NT2/D1 (cell line): ENCODE measurements around the gene PIK3C2A.

Source experiments
- DNase-seq: peaks from one replicate; pipeline ENCODE4 v3.0.0-alpha.2; 2011; ENCODE audit warnings: low read depth, low spot score
- H3K27me3 ChIP-seq: 2 replicates; pipeline ENCODE4 v1.6.0; 2011; ENCODE audit warnings: mild to moderate bottlenecking; ENCODE audit not compliant: insufficient read length, insufficient read depth
- H3K36me3 ChIP-seq: 2 replicates; pipeline ENCODE4 v1.6.1; 2011; ENCODE audit warnings: mild to moderate bottlenecking, low read length, mixed read lengths; ENCODE audit not compliant: insufficient read depth, insufficient read length
- H3K4me1 ChIP-seq: 2 replicates; pipeline ENCODE4 v1.5.1; 2011; ENCODE audit not compliant: insufficient read depth, insufficient read length
- H3K4me3 ChIP-seq: 2 replicates; pipeline ENCODE4 v1.5.1; 2011; ENCODE audit warnings: low read depth; ENCODE audit not compliant: insufficient read length
- H3K9ac ChIP-seq: 2 replicates; pipeline ENCODE4 v1.6.0; 2011; ENCODE audit warnings: low read depth; ENCODE audit not compliant: insufficient read length
- H3K9me3 ChIP-seq: 2 replicates; pipeline ENCODE4 v1.5.1; 2011; ENCODE audit warnings: mild to moderate bottlenecking, low read length; ENCODE audit not compliant: insufficient read depth
- SUZ12 ChIP-seq: IDR thresholded peaks from 2 replicates; pipeline ENCODE4 v1.6.1; 2011; ENCODE audit not compliant: insufficient read length, insufficient read depth; ENCODE audit errors: extremely low read depth
- YY1 ChIP-seq: IDR thresholded peaks from 2 replicates; pipeline ENCODE4 v1.6.1; 2011; ENCODE audit not compliant: insufficient read length, insufficient read depth
- ZNF274 ChIP-seq: IDR thresholded peaks from 2 replicates; pipeline ENCODE4 v1.6.1; 2011; ENCODE audit warnings: mild to moderate bottlenecking, low read depth, low read length

PIK3C2A gene

GRCh38 chr11:17184882-17185587 lies 22.8 kb downstream of the PIK3C2A start:
- H3K27me3 ChIP-seq = no peaks in the 10 kb centered on the region
- no peak overlapping the region for H3K9ac ChIP-seq
- no peak for TF ChIP-seq ZNF274
- TF ChIP-seq YY1 = no peak
- no peak for TF ChIP-seq SUZ12
- DNase-seq = no peak
- H3K4me1 ChIP-seq = peaks cover 2% of the 10 kb centered on the region
- H3K4me3 ChIP-seq = no peak overlapping the region
- no peaks in the 10 kb centered on the region for H3K9me3 ChIP-seq
- H3K36me3 ChIP-seq = peaks cover 10% of the 10 kb centered on the region

DNA sequence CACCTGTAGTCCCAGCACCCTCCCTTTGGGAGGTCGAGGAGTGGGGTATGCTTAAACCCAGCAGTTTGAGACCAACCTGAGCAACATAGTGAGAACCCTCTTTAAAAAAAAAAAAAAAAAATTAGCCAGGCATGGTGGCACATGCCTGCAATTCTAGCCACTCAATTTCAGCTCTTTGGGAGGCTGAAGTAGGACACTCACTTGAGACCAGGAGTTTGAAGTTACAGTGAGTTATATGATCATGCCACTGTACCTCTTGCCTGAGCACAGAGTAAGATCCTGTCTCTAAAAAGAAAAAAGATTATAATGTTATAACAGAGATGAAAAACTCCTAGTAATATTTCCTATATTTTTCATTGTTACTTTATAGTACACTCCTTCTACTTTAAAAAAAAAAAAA lies 23.9 kb downstream of the PIK3C2A start:
- H3K27me3 ChIP-seq = no peaks in the 10 kb centered on the region
- DNase-seq = no peak
- H3K4me3 ChIP-seq = no peak overlapping the region
- H3K36me3 ChIP-seq = peaks cover 10% of the 10 kb centered on the region
- peaks cover 2% of the 10 kb centered on the region for H3K4me1 ChIP-seq
- no peak overlapping the region for H3K9ac ChIP-seq
- TF ChIP-seq ZNF274 = no peak
- TF ChIP-seq SUZ12 = no peak
- TF ChIP-seq YY1 = no peak
- H3K9me3 ChIP-seq = no peaks in the 10 kb centered on the region

DNA sequence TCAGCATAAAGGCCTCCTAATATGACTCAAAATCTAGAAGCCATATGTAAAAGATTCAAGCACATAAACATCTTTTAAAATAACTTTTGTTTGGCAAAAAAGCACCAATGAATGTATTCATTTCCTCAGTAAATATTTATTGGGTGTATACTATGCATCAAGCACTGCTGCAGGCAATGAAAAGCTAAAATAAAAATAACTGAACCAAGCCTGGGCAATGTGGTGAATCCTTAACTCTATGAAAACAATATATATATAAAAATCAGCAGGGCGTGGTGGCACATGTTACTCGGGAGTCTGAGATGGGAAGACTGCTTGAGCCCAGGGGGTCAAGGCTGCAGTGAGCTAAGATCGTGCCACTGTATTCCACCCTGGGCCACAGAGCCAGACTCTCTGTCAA lies 27.8 kb downstream of the PIK3C2A start:
- no peak for TF ChIP-seq YY1
- TF ChIP-seq SUZ12 = no peak
- no peak for TF ChIP-seq ZNF274
- Histone ChIP-seq H3K4me3 (no peak overlapping the region), H3K27me3 (no peaks in the 10 kb centered on the region), H3K4me1 (no peaks in the 10 kb centered on the region), H3K9me3 (no peaks in the 10 kb centered on the region), H3K36me3 (peaks cover 6% of the 10 kb centered on the region), H3K9ac (no peak overlapping the region)
- DNase-seq = no peak

GRCh38 chr11:17173332-17173731 lies 34.5 kb downstream of the PIK3C2A start:
- H3K36me3 ChIP-seq = peaks cover 17% of the 10 kb centered on the region
- no peak for TF ChIP-seq ZNF274
- no peak for TF ChIP-seq YY1
- no peak for TF ChIP-seq SUZ12
- no peaks in the 10 kb centered on the region for H3K9me3 ChIP-seq
- no peak overlapping the region for H3K9ac ChIP-seq
- DNase-seq = no peak
- H3K27me3 ChIP-seq = no peaks in the 10 kb centered on the region
- no peak overlapping the region for H3K4me3 ChIP-seq
- no peaks in the 10 kb centered on the region for H3K4me1 ChIP-seq

GRCh38 chr11:17171916-17172315 lies 35.9 kb downstream of the PIK3C2A start:
- Histone ChIP-seq H3K4me1 (no peaks in the 10 kb centered on the region), H3K9ac (no peak overlapping the region), H3K27me3 (no peaks in the 10 kb centered on the region), H3K9me3 (no peaks in the 10 kb centered on the region), H3K36me3 (peaks cover 18% of the 10 kb centered on the region), H3K4me3 (no peak overlapping the region)
- TF ChIP-seq ZNF274 (no peak), SUZ12 (no peak), YY1 (no peak)
- no peak for DNase-seq

DNA sequence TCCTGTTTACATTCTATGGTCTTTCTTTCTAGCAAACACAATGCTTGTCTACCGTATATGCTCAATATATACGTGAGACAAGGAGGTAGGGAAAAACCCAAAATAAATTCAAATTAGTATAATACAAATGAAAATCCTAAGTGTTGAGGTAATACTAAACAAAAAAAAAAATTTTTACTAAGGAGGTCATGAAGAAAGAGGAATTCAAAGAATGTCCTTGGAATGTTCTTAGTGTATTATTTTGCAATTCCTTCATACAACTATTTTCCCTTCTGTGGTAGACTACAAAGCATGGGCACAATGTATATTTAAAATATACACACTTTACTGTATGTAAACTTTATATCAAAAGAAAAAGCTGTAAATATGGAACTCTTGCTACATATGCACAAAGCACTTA lies 36.4 kb downstream of the PIK3C2A start:
- Histone ChIP-seq H3K9ac (no peak overlapping the region), H3K36me3 (peaks cover 21% of the 10 kb centered on the region), H3K9me3 (no peaks in the 10 kb centered on the region), H3K4me1 (no peaks in the 10 kb centered on the region), H3K27me3 (no peaks in the 10 kb centered on the region), H3K4me3 (no peak overlapping the region)
- no peak for DNase-seq
- no peak for TF ChIP-seq ZNF274
- no peak for TF ChIP-seq SUZ12
- TF ChIP-seq YY1 = no peak

DNA sequence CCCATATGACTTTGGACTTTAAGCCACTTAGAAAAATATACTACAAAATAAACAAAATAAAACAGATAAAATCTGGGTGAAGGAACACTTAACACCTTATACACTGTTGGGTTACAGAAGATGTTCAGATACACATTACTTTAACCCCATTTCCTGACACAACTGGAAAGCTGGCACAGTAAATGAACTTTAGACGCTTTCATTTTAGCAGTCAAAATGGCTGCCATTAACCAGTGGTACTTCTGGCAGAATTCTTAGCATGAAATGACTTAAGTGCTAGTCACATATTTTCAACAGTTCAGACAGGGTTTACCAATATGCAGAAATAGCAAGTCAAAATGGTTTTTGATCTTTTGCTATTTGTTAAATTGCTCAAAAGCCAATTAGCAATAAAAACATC lies 37.9 kb downstream of the PIK3C2A start:
- H3K4me3 ChIP-seq = no peak overlapping the region
- H3K9ac ChIP-seq = no peak overlapping the region
- H3K4me1 ChIP-seq = no peaks in the 10 kb centered on the region
- TF ChIP-seq SUZ12 = no peak
- no peak for TF ChIP-seq ZNF274
- no peak for TF ChIP-seq YY1
- peaks cover 21% of the 10 kb centered on the region for H3K36me3 ChIP-seq
- no peak for DNase-seq
- no peaks in the 10 kb centered on the region for H3K27me3 ChIP-seq
- H3K9me3 ChIP-seq = no peaks in the 10 kb centered on the region

- H3K9ac ChIP-seq = no peak overlapping the region
Observed at GRCh38 chr11:17165247-17165890, 42.4 kb downstream of the PIK3C2A start.

More at GRCh38 chr11:17165247-17165890, 42.4 kb downstream of the PIK3C2A start:
- no peak for TF ChIP-seq ZNF274
- no peak for TF ChIP-seq SUZ12
- no peak for TF ChIP-seq YY1
- H3K27me3 ChIP-seq = no peaks in the 10 kb centered on the region
- H3K9me3 ChIP-seq = no peaks in the 10 kb centered on the region
- H3K36me3 ChIP-seq = peaks cover 28% of the 10 kb centered on the region
- no peak for DNase-seq
- H3K4me1 ChIP-seq = no peaks in the 10 kb centered on the region
- no peak overlapping the region for H3K4me3 ChIP-seq
